Measurements from ENCODE around the gene LMX1A.

The LMX1A gene

GRCh38 chr1:165161130-165161529 is 195.4 kb downstream of the LMX1A start:
- Histone ChIP-seq H3K4me3 (ENCODE audit: low read depth, low read length) (no peak overlapping the region), H3K36me3 (ENCODE audit: control insufficient read depth in 2 of 2, insufficient read depth in 1 of 2, low read length in 2 of 2) (no peaks in the 10 kb centered on the region), H3K27ac (ENCODE audit: extremely low read depth, low read depth, low read length) (no peak overlapping the region), H3K4me1 (ENCODE audit: control insufficient read depth, insufficient read depth, low read length) (no peaks in the 10 kb centered on the region; the same call in 1 of the 2 replicates), H3K9me3 (ENCODE audit: control insufficient read depth, insufficient read depth, low read depth, low read length) (no peaks in the 10 kb centered on the region)
- TF ChIP-seq ZNF510 (tag by site-specific recombination; IDR thresholded peaks at IDR 0.05; ENCODE audit: insufficient replicate concordance) (no peak), SETDB1 (IDR thresholded peaks at IDR 0.05; ENCODE audit: insufficient read length, low read length) (no peak), REST (tag by site-specific recombination; IDR thresholded peaks at IDR 0.05) (no peak), ZNF692 (tag by site-specific recombination; IDR thresholded peaks at IDR 0.05) (no peak), ZNF157 (tag by site-specific recombination; IDR thresholded peaks at IDR 0.05) (no peak), ZNF791 (tag by site-specific recombination; IDR thresholded peaks at IDR 0.05) (no peak), ZNF138 (tag by site-specific recombination; IDR thresholded peaks at IDR 0.05; ENCODE audit: borderline replicate concordance) (no peak), HIC1 (tag by site-specific recombination; IDR thresholded peaks at IDR 0.05) (no peak), ZBTB48 (tag by site-specific recombination; IDR thresholded peaks at IDR 0.05) (no peak), ZNF426 (tag by site-specific recombination; IDR thresholded peaks at IDR 0.05) (no peak), BCL6B (tag by site-specific recombination; IDR thresholded peaks at IDR 0.05) (no peak), HOXA7 (CRISPR knock-in tag; IDR thresholded peaks at IDR 0.05; ENCODE audit: borderline replicate concordance) (no peak), ZNF677 (tag by site-specific recombination; IDR thresholded peaks at IDR 0.05) (no peak), ZNF561 (tag by site-specific recombination; IDR thresholded peaks at IDR 0.05; ENCODE audit: borderline replicate concordance) (no peak), CTCF (tag by site-specific recombination; IDR thresholded peaks at IDR 0.05) (no peak), ZNF223 (tag by site-specific recombination; IDR thresholded peaks at IDR 0.05) (no peak), ZNF362 (tag by site-specific recombination; IDR thresholded peaks at IDR 0.05) (no peak)
- ChIA-PET POLR2A (no interaction called here), CTCF (interaction anchor here (0.6 to 1.0 kb wide), 4 partner anchors 10 to 1433 kb away, joined by 3 to 4 read pairs (median 3); no protein-coding TSS in a partner anchor)

All from HEK293 (cell line).